IMR-90 (cell line): Measurements from ENCODE around the gene SLC9A9. TPM values are rescaled to one million over a fixed set of nuclear protein-coding genes. Genes with fewer than 3 reads are reported as not detected.

ENCODE experiments used
- ATAC-seq: fragments of 200-7000 bp; cut with Tn5 transposase; 2 replicates; pipeline ENCODE4 v1.9.1; 2020; ENCODE audit warnings: low read depth, mild to moderate bottlenecking, moderate library complexity
- BruUV-seq: library from RNA; stranded (reverse); fragments of 400-500 nt; replicated peaks from 2 replicates; lab custom pipeline; 2021; lab: Mats Ljungman, UMichigan
- CTCF ChIA-PET: fragments of 300-600 bp; formaldehyde crosslinking; extraction: SDS; loops from one replicate; lab custom pipeline; 2021; ENCODE audit warnings: antibody characterized with exemption; lab: Yijun Ruan, JAX
- POLR2A ChIA-PET: fragments of 300-600 bp; sonication (Branson Sonifier 250); formaldehyde crosslinking; loops from one replicate; lab custom pipeline; 2022; ENCODE audit warnings: antibody characterized with exemption; ENCODE audit not compliant: unreplicated experiment; lab: Charles Lee
- DNase-seq: peaks from one replicate; pipeline ENCODE4 v3.0.0; 2013
- H2AFZ ChIP-seq: replicated peaks from 2 replicates; pipeline ENCODE3; 2013; ENCODE audit warnings: low read length, mild to moderate bottlenecking; ENCODE audit not compliant: poor library complexity
- H2AK5ac ChIP-seq: 2 replicates; pipeline ENCODE4 v1.6.1; 2013; ENCODE audit warnings: low read depth, low read length, inconsistent platforms
- H2AK9ac ChIP-seq: replicated peaks from 2 replicates; pipeline ENCODE3; 2013; ENCODE audit warnings: mild to moderate bottlenecking, low read depth, low read length, moderate library complexity; ENCODE audit not compliant: poor library complexity
- H2BK120ac ChIP-seq: 2 replicates; pipeline ENCODE4 v1.6.1; 2013; ENCODE audit warnings: low read depth, low read length, inconsistent platforms
- H2BK15ac ChIP-seq: 3 replicates; pipeline ENCODE4 v1.6.1; 2013; ENCODE audit warnings: low read depth, low read length, inconsistent platforms
- H2BK20ac ChIP-seq: 2 replicates; pipeline ENCODE4 v1.6.1; 2013; ENCODE audit warnings: low read depth, mild to moderate bottlenecking, inconsistent platforms, low read length, moderate library complexity
- H2BK5ac ChIP-seq: 2 replicates; pipeline ENCODE4 v1.6.1; 2013; ENCODE audit warnings: mild to moderate bottlenecking, low read depth, low read length, inconsistent platforms; ENCODE audit not compliant: poor library complexity, severe bottlenecking
- H3K14ac ChIP-seq: replicated peaks from 2 replicates; pipeline ENCODE4 v1.6.1; 2013; ENCODE audit warnings: low read depth, low read length, inconsistent platforms
- H3K18ac ChIP-seq: 2 replicates; pipeline ENCODE4 v1.6.1; 2013; ENCODE audit warnings: low read depth, low read length, control low read depth
- H3K23ac ChIP-seq: 2 replicates; pipeline ENCODE4 v1.6.1; 2013; ENCODE audit warnings: low read depth, low read length, inconsistent platforms
- H3K27ac ChIP-seq: 2 replicates; pipeline ENCODE4 v1.5.1; 2013; ENCODE audit warnings: mild to moderate bottlenecking, control low read depth, low read length; ENCODE audit not compliant: insufficient read depth
- H3K27me3 ChIP-seq: 2 replicates; pipeline ENCODE4 v1.6.1; 2013; ENCODE audit warnings: low read length; ENCODE audit not compliant: control insufficient read depth, insufficient read depth
- H3K36me3 ChIP-seq: 2 replicates; pipeline ENCODE4 v1.6.1; 2013; ENCODE audit warnings: low read length, mixed read lengths; ENCODE audit not compliant: control insufficient read depth, insufficient read depth
- H3K4ac ChIP-seq: 2 replicates; pipeline ENCODE4 v1.6.1; 2013; ENCODE audit warnings: low read depth, low read length, inconsistent platforms
- H3K4me1 ChIP-seq: 2 replicates; pipeline ENCODE4 v1.6.1; 2013; ENCODE audit warnings: low read length, mixed read lengths; ENCODE audit not compliant: control insufficient read depth, insufficient read depth
- H3K4me2 ChIP-seq: 2 replicates; pipeline ENCODE4 v1.6.1; 2013; ENCODE audit warnings: low read depth, mild to moderate bottlenecking, control low read depth, low read length, moderate library complexity
- H3K4me3 ChIP-seq: 2 replicates; pipeline ENCODE4 v1.5.1; 2013; ENCODE audit warnings: low read depth, mild to moderate bottlenecking, control low read depth, low read length, moderate library complexity; ENCODE audit not compliant: insufficient read depth
- H3K56ac ChIP-seq: 2 replicates; pipeline ENCODE4 v1.6.1; 2013; ENCODE audit warnings: low read length, inconsistent platforms; ENCODE audit not compliant: insufficient read depth; ENCODE audit errors: extremely low read depth
- H3K79me1 ChIP-seq, 2 experiments: 2 replicates each; pipeline ENCODE4 v1.6.1; 2013; ENCODE audit warnings: low read length in 2 of 2, inconsistent platforms in 1 of 2, low read depth in 1 of 2
- H3K9ac ChIP-seq: 2 replicates; pipeline ENCODE4 v1.6.1; 2013; ENCODE audit warnings: low read depth, low read length, control low read depth
- H3K9me1 ChIP-seq: 2 replicates; pipeline ENCODE4 v1.6.1; 2013; ENCODE audit warnings: low read length, inconsistent platforms; ENCODE audit not compliant: insufficient read depth
- H3K9me3 ChIP-seq: 2 replicates; pipeline ENCODE4 v1.6.1; 2013; ENCODE audit warnings: low read length; ENCODE audit not compliant: control insufficient read depth, insufficient read depth
- H4K20me1 ChIP-seq: 2 replicates; pipeline ENCODE4 v1.6.1; 2013; ENCODE audit warnings: low read length, inconsistent platforms; ENCODE audit not compliant: insufficient read depth
- H4K5ac ChIP-seq: 2 replicates; pipeline ENCODE4 v1.6.1; 2013; ENCODE audit warnings: mild to moderate bottlenecking, low read depth, low read length, control low read depth
- H4K8ac ChIP-seq, 2 experiments: 2 replicates each; pipeline ENCODE4 v1.6.1; 2013; ENCODE audit warnings: low read depth in 2 of 2, low read length in 2 of 2, control low read depth in 1 of 2, inconsistent platforms in 1 of 2
- H4K91ac ChIP-seq: 2 replicates; pipeline ENCODE4 v1.6.1; 2013; ENCODE audit warnings: low read depth, low read length, inconsistent platforms; ENCODE audit not compliant: insufficient read depth
- CHD1 ChIP-seq: IDR thresholded peaks from 2 replicates; pipeline ENCODE4 v1.6.1; 2012; ENCODE audit warnings: low read depth, low read length, improper control_type of control experiment
- ELK1 ChIP-seq: fragments of 150-350 bp; IDR thresholded peaks from 2 replicates; pipeline ENCODE4 v1.6.1; 2016; ENCODE audit warnings: low read depth, mild to moderate bottlenecking, low read length, moderate library complexity, borderline replicate concordance
- NFE2L2 ChIP-seq: fragments of 150-350 bp; IDR thresholded peaks from 2 replicates; pipeline ENCODE4 v1.6.1; 2016; ENCODE audit warnings: low read depth, mild to moderate bottlenecking, low read length
- RAD21 ChIP-seq: IDR thresholded peaks from 2 replicates; pipeline ENCODE4 v1.6.1; 2012; ENCODE audit warnings: low read length, improper control_type of control experiment
- RFX5 ChIP-seq: IDR thresholded peaks from 2 replicates; pipeline ENCODE4 v1.8.0; 2012; ENCODE audit warnings: low read depth, mild to moderate bottlenecking, low read length, moderate library complexity
- SMC3 ChIP-seq: fragments of 150-350 bp; IDR thresholded peaks from 2 replicates; pipeline ENCODE4 v1.6.1; 2016; ENCODE audit warnings: low read depth, mild to moderate bottlenecking, antibody characterized with exemption, low read length, moderate library complexity
- WGBS, 2 experiments: methylation state at CpG; one replicate each; pipeline versions ENCODE4 v1.1.5 to v1.1.7; 2013; ENCODE audit warnings: missing lambda C conversion rate in 2 of 2; ENCODE audit not compliant: insufficient read length in 1 of 2; ENCODE audit errors: extremely low coverage in 2 of 2; 5-methylcytosine and 5-hydroxymethylcytosine counted together
- dilution Hi-C: fragments of 300-500 bp; cut with HindIII; formaldehyde crosslinking; loops from one replicate; pipeline ENCODE4 v1.14.3; 2018; ENCODE audit warnings: low sequenced_read_pairs; ENCODE audit not compliant: unreplicated experiment
- in situ Hi-C: fragments of 300-500 bp; cut with MboI; formaldehyde crosslinking; loops from 3 replicates; pipeline ENCODE4 v1.14.3; 2019; ENCODE audit warnings: low sequenced_read_pairs, inconsistent platforms, mixed read lengths
- intact Hi-C: fragments of 100-400 bp; cut with micrococcal nuclease; formaldehyde crosslinking; loops from 2 replicates; pipeline ENCODE4 v1.10.0; 2022
- polyA plus RNA-seq, 3 experiments: library from polyadenylated mRNA; depleted of rRNA; stranded (reverse); fragments of >200 nt; gene quantifications; 2 replicates each; pipeline ENCODE4 v1.2.3, GENCODE V29; 2012; ENCODE audit warnings: low replicate concordance in 1 of 3
- total RNA-seq: library from RNA; depleted of rRNA; stranded (reverse); fragments of >200 nt; gene quantifications from 2 replicates; pipeline ENCODE4 v1.2.3, GENCODE V29; 2012
- TF ChIP-seq, protein P1 (sequence below): fragments of 150-350 bp; IDR thresholded peaks from 2 replicates; pipeline ENCODE4 v1.6.1; 2017; ENCODE audit warnings: mild to moderate bottlenecking, antibody characterized with exemption, low read length, low read depth

SLC9A9 gene
- total and polyA plus RNA-seq, 2 of the 4 experiments (the other 2 are of a cell fraction), result 1.4 to 2.3 TPM

- no peak overlapping the region for H3K4me2 ChIP-seq
- CTCF ChIA-PET, result no interaction called here
- no peak overlapping the region for H3K27ac ChIP-seq
- no peak overlapping the region for H2AK5ac ChIP-seq
- H4K20me1 ChIP-seq, result no peaks in the 10 kb centered on the region
- TF ChIP-seq ELK1, result no peak
- TF ChIP-seq SMC3, result no peak
- TF ChIP-seq RFX5, result no peak
- TF ChIP-seq CHD1, result no peak
- no peak for TF ChIP-seq RAD21
- TF ChIP-seq NFE2L2, result no peak
- TF ChIP-seq, protein P1, sequence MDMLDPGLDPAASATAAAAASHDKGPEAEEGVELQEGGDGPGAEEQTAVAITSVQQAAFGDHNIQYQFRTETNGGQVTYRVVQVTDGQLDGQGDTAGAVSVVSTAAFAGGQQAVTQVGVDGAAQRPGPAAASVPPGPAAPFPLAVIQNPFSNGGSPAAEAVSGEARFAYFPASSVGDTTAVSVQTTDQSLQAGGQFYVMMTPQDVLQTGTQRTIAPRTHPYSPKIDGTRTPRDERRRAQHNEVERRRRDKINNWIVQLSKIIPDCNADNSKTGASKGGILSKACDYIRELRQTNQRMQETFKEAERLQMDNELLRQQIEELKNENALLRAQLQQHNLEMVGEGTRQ, result no peak
- no peak overlapping the region for H2BK20ac ChIP-seq
- no peak overlapping the region for H3K14ac ChIP-seq
- no peaks in the 10 kb centered on the region for H3K36me3 ChIP-seq
- no peaks in the 10 kb centered on the region for H3K27me3 ChIP-seq
- no peak for DNase-seq
- no peak overlapping the region for H3K18ac ChIP-seq
- no peak overlapping the region for H3K56ac ChIP-seq
- H3K9me3 ChIP-seq, result no peaks in the 10 kb centered on the region
- H3K23ac ChIP-seq, result no peak overlapping the region
- H2BK120ac ChIP-seq, result no peak overlapping the region
- no TSS peak for BruUV-seq
- H2AFZ ChIP-seq, result no peak overlapping the region
- H4K8ac ChIP-seq, result no peak overlapping the region
- WGBS, 2 experiments, result 63% methylated on average over 2 of the region's 7 CpGs; no CpG with 5 or more reads in 1 of the 2 experiments
- H3K4ac ChIP-seq, result no peak overlapping the region
- in situ Hi-C loops (no loop called here), dilution Hi-C loops (no loop called here), intact Hi-C loops (no loop called here)
- no peaks in the 10 kb centered on the region for H3K79me1 ChIP-seq
- H2BK5ac ChIP-seq, result no peak overlapping the region
- no peak for ATAC-seq
- H4K5ac ChIP-seq, result no peak overlapping the region
- no peaks in the 10 kb centered on the region for H3K4me1 ChIP-seq
- no peak overlapping the region for H2BK15ac ChIP-seq
- H3K9me1 ChIP-seq, result no peaks in the 10 kb centered on the region
- H3K9ac ChIP-seq, result no peak overlapping the region
- POLR2A ChIA-PET, result no interaction called here
- no peak overlapping the region for H4K91ac ChIP-seq
- no peak overlapping the region for H3K4me3 ChIP-seq
- no peak overlapping the region for H2AK9ac ChIP-seq
These were observed 375.3 kb downstream of the SLC9A9 start for GRCh38 chr3:143472731-143473523.
